Activated CD4-positive, CD25-positive, alpha-beta regulatory T cell (primary cell): ENCODE data around the gene NPM1.
"Not testable (repeated sequence)": the region's sequence is repeated elsewhere in the genome, so short reads cannot be mapped to it uniquely, and the experiment has no call there.

Source experiments
- DNase-seq, 4 experiments: peaks; one replicate each; lab custom pipeline; 2025; lab: John Stamatoyannopoulos, UW

The NPM1 gene

GRCh38 chr5:171413153-171413910 lies 25.7 kb downstream of the NPM1 start:
- DNase-seq, result no peak

- not testable (repeated sequence) for DNase-seq
Measured at GRCh38 chr5:171413993-171414392, 26.3 kb downstream of the NPM1 start.

DNA sequence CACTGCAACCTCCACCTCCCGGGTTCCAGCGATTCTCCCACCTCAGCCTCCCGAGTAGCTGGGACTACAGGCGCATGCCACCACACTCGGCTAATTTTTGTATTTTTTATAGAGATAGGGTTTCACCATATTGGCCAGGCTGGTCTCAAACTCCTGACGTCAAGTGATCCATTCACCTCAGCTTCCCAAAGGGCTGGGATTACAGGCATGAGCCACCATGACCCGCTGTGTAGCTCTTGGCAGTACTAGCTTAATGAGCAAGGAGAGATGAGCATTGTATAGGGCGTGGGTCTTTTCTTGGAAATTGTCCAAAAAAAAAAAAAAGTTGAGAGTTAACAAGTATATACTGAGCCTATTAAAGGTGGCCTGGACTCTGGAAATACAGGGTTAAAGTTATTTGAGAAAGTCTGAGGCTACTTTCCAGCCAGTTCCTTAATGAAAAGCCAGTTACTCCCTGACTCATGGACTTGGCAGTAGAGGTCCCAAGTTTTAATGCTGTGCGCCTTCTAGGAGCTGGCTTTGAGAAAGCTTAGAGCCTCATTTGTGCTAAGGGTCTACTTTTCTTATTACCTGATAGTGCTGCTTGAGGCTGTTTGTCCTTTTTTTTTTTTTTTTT lies 27.6 kb downstream of the NPM1 start:
- no peak for DNase-seq

GRCh38 chr5:171416160-171417049 lies 28.8 kb downstream of the NPM1 start:
- no peak for DNase-seq

DNA sequence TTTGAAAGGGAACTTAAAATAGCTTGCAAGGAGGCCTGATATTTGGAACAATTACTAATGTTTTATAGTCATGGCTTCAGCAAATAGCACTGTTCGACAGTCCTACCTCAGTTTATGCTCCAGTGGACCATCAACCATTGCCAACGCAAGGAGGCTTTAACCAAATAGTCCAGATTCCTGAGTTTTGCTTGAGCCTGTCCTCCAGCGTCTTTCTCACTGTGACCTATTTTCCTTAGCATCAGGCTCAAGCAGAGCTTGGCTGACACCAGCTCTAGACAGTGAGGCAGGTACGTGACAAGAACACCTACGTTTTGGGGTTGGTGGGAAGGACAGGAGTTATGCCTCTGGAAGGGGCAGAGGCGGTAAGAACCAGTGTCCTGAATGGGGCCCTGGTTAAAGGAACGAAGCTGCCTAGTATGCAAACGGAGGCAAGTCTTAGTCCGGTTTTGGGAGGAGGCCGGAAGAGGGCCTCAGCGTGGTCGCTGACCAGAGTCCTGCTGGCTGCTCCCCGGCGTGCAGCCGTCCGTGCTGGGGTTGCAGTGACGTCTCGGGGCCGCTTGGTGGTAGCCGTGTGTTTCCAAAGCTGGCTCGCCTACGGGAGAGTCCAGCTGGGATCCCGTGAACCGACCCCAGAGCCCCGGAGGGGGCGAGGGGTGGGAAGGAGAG lies 30.8 kb downstream of the NPM1 start:
- no peak for DNase-seq

DNA sequence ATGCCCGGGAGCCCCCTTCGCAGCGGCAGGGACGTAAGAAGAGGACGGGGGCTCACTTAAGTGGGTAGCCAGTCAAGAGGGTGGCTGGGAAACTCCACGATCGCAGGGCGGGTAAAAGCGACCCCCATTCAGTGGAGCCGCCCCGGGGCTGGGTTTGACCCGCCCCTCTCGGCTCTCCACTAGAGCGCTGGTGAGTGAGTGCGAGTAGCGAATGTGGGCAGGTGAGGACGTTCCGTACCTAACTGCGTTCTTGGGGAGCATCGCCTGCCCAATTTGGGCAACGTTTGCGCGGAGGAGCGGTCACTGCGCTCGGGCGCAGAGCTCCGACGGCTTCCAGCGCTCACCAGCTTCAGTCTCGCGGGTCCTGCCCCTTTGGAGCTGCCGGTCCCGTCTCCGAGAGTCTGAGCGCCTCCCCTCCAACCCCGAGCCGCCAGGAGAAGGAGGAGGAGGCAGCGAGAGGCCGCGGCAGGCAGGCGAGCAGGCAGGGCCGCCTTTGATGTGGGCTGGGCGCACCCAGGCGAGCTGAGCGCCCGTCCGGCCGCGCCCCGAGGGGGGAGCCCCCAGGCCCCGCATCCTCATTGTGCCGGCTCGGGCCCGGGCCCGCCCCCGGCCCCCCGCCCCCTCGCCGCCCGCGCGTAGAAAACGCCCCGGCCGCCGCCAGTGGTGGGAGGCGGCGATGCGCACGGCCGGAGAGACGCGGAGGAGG lies 31.5 kb downstream of the NPM1 start, which contains the start of gene FGF18:
TSS of gene FGF18 (plus strand) at position 666 of the 706 bp plus-strand sequence. CDS start 553 bp downstream, outside the sequence.
- no peak for DNase-seq

- no peak for DNase-seq
Measured at GRCh38 chr5:171419688-171420430, 32.2 kb downstream of the NPM1 start.

DNA sequence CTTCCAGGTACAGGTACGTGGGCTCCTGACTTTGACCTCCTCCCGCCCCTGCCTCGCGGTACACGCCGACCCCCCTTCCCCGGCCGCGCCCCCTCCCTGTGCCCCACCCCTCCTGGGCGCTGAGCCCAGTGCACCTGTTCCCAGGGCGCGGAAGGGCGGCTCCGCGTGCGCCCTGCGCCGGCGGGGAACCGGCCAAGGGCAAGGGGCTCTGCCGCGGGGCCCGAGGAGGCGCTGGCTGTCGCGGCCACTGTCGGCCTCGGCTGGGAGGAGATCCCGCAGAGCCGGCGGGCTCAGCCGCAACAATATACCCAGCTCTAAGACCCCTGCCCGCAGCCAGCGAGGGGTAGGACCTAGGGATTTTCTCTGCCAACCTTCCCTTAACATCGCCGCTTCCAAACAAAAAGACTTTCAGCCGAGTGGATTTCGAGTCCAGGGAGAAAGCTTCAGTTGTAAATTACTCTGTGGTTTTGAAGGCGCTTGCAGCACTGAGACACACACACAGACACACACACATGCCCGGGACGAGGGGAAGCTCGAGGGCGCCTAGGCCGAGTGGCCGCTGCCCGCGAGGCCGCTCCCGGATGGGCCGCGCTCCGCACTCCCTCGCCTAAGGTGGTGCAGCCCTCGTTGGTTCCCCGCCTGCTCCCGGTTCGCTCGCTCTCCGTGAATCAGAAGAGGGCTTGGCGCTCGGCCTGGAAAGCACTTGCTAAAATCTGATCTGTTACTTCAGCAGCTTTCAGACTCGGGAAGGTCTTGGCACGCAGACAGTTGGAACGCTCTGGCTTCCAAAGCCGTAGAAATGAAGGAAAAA lies 33.0 kb downstream of the NPM1 start:
- DNase-seq, result no peak

DNA sequence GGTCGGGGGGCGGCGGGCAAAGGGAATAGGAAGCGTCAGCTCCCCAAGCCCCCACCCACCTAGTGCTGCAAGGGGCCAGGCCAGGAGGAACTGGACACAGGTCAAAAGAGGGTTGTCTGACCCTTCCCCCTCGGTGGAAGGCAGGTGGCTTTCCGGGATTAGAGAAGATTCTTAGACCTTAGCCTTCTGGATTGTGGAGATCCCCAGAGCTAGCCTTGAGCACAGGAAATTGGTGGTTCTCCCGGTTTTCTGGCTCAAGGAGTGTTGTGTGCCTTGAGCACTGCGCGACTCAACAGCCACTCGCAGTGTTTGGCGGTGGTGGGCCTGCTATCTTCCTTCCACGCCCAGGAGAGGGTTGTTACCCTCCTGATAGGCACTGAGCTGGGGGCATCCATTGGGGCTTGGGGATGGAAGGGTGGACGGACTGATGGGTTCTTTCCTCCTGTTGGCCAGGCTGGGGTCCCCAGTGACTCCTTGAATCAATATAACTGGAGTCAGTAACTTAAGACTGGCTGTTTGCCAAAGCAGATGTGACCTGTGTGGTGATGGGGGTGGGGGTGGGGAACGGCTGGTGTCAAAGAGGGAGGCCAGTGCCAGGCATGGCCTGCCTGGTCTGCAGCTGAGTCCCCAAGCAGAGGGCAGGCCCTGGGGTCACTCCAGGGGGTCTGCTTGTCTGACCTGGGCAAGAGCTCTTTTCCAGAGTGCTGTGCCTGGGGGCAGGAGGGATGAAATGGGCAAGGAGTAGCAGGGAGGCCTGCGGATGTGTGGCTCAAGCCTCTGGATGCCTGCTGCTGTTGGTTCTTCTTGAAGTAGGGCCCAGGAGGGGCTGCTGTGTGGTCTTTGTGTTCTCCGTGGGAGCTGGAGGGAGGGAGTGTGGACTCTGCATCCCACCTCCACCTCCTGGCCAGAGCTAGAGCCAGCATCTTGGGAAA lies 33.9 kb downstream of the NPM1 start:
- DNase-seq, result no peak

DNA sequence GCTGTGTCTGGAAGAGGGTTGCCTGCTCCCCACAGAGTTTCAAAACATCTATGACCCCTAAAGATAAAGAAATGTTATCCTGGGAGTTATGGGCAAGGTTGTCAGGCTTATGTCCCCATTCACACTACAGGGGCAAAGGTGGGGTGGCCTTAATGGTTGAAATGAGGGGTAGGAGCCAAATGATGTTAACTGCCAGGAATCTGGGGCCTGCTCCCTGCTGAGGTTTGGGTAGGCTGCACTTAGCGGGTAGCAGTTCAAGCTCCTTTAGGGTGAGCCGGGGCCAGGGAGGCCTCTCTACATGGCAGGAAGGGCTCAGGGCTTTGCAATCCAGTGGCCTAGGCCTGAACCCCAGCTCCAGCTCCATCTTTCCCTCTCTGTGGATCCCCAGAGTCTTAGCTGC lies 34.8 kb downstream of the NPM1 start:
- no peak for DNase-seq

- DNase-seq, result no peak
Measured at GRCh38 chr5:171422902-171423663, 35.4 kb downstream of the NPM1 start.

DNA sequence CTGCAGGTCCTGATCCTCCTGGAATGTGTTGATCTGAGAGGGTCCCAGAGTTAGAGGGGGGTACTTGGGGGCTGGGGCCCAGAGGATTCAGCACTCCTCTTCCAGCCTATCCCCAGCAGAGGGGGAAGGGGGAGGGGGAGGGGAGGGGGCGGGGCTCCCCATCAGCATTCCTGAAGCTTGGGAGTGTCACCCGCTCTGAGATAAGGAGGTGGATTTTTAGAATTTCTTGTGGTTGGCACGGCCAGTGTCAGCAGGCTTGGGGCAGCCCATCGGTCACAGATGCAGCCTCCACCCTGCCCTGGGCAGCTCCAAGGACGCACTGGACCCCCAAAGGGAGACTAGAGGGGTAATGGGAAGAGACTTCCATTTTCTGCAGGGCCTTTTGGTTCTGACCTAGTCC lies 37.1 kb downstream of the NPM1 start:
- no peak for DNase-seq

DNA sequence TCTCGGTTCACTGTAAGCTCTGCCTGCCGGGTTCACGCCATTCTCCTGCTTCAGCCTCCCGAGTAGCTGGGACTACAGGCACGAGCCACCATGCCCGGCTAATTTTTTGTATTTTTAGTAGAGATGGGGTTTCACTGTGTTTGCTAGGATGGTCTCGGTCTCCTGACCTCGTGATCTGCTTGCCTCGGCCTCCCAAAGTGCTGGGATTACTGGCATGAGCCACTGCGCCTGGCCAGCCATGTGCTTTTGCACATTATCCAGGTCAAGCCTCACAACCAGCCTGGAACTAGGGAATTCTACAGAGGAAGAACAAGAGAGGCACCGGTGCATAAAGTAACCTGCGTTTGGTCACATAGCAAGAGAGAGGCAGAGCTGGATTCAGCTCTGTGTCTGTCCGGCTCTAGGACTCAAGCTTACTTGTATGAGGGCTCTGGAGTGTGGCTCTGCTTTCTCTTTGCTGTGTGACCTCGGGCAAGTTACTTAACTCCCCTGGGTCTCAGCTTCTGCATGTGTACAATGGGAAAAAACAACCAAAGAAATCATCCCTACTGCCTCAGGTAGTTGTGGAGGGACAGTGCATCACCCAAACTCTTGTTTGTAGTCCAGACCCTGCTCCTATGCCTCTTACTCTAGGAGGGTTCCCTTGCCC lies 38.1 kb downstream of the NPM1 start:
- no peak for DNase-seq

- no peak for DNase-seq
Measured at GRCh38 chr5:171426266-171426665, 38.6 kb downstream of the NPM1 start.

GRCh38 chr5:171426680-171427079 lies 39.0 kb downstream of the NPM1 start:
- DNase-seq, result no peak

GRCh38 chr5:171427318-171428167 lies 39.9 kb downstream of the NPM1 start:
- no peak for DNase-seq
